DND-41 (cell line): ENCODE data around the gene GPANK1.

Experiments used
- EZH2 ChIP-seq: IDR thresholded peaks from 3 replicates; pipeline ENCODE4 v1.6.1; 2012; ENCODE audit warnings: borderline replicate concordance, low read depth, mild to moderate bottlenecking, moderate library complexity, low read length, inconsistent platforms; ENCODE audit not compliant: severe bottlenecking
- TF ChIP-seq, protein P1 (sequence below): IDR thresholded peaks from 2 replicates; pipeline ENCODE4 v1.5.1; 2012; ENCODE audit warnings: borderline replicate concordance, low read length, moderate library complexity, mild to moderate bottlenecking; ENCODE audit not compliant: poor library complexity, severe bottlenecking; ENCODE audit errors: extremely low read depth

DNA sequence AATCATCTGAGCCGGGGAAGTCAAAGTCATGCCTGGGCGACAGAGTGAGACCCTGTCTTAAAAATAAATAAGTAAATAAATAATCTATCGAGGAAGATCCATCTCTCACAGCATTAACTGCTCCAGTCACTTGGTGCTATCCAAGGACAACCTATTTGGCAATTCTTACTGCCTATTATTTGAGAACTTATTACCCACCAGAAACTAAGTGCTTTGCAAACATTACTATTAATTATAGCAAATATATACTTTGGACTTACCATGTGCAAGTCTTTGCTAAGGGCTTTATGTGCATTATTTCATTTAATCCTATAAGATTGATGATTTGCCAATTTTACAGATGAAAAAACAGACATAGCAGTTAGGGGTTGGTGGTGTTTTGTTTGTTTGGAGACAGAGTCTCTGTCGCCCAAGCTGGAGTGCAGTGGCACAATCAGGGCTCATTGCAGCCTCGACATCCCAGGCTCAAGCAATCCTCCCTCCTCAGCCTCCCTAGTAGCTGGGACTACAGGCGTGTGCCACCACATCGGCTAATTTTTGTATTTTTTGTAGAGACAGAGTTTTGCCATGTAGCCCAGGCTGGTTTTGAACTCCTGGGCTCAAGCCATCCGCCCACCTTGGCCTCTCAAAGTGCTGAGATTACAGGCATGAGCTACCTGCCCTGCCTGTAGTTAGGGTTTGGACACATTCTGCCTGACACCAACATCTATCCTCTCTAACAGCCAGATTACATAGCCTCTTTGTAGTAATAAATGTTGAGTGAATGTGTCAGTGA, 10.0 kb downstream of the GPANK1 start:
- TF ChIP-seq, protein P1, sequence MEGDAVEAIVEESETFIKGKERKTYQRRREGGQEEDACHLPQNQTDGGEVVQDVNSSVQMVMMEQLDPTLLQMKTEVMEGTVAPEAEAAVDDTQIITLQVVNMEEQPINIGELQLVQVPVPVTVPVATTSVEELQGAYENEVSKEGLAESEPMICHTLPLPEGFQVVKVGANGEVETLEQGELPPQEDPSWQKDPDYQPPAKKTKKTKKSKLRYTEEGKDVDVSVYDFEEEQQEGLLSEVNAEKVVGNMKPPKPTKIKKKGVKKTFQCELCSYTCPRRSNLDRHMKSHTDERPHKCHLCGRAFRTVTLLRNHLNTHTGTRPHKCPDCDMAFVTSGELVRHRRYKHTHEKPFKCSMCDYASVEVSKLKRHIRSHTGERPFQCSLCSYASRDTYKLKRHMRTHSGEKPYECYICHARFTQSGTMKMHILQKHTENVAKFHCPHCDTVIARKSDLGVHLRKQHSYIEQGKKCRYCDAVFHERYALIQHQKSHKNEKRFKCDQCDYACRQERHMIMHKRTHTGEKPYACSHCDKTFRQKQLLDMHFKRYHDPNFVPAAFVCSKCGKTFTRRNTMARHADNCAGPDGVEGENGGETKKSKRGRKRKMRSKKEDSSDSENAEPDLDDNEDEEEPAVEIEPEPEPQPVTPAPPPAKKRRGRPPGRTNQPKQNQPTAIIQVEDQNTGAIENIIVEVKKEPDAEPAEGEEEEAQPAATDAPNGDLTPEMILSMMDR: no peak
- no peak for TF ChIP-seq EZH2
